Measurements from ENCODE around the gene TAC3.
"Not testable (repeated sequence)": the region's sequence is repeated elsewhere in the genome, so short reads cannot be mapped to it uniquely, and the experiment has no call there.

The TAC3 gene

DNA sequence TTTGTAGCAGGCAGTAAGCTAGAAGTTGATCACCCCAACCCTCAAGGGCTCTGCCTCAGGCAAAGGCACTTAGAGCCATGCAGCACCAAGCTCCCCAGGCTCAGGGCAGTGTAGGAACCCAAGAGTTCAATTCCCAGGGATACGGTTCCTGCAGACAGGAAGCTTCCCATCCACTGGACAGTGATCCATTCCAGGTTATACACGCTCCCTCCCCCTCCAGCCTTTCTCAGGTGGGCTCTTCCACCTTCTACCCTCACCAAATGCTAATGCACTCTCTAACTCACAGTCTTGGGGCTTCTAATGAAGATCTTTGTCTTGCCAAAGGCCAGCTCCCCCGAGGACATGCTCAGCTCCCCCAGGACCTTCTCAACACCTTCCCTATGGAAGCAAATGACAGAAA is 20.9 kb upstream of the TAC3 start:
- no peak for DNase-seq (ENCODE audit: low read depth in 2 of 2)

DNA sequence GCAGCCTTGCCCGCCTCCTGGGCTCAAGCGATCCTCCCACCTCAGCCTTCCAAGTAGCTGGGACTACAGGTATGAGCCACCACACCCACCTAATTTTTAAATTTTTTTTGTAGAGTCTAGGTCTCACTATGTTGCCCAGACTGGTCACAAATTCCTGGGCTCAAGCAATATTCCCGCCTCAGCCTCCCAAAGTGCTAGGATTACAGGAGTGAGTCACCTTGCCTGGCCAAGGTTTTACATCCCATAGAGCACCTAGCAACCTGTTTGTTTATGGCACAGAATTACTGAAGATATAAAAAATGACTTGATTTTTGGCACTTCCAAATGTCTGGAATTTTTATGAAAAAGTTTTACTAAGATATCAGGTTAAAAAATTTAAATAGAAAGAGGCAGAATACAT is 17.1 kb upstream of the TAC3 start:
- DNase-seq (ENCODE audit: low read depth in 2 of 2) = no peak

DNA sequence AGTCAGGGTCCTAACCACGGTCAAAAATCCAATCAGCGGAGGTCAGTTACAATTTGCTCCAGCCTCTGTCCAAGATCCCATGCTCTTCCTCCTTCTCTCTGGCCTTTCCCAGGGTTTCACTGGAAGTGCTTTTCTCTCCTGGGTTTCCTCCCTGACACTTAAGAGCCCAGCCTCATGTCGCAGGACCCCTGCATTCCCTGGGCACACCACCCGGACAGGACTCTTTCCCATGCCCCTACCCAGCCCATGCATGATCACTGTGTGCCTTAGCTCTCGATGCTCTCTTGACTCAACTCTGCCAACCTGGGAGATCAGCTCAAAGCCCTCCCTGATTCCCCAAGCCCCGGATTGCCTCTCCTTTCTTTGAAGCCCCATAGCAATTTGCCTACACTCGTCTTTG is 15.5 kb upstream of the TAC3 start:
- no peak for DNase-seq (ENCODE audit: low read depth in 2 of 2)

DNA sequence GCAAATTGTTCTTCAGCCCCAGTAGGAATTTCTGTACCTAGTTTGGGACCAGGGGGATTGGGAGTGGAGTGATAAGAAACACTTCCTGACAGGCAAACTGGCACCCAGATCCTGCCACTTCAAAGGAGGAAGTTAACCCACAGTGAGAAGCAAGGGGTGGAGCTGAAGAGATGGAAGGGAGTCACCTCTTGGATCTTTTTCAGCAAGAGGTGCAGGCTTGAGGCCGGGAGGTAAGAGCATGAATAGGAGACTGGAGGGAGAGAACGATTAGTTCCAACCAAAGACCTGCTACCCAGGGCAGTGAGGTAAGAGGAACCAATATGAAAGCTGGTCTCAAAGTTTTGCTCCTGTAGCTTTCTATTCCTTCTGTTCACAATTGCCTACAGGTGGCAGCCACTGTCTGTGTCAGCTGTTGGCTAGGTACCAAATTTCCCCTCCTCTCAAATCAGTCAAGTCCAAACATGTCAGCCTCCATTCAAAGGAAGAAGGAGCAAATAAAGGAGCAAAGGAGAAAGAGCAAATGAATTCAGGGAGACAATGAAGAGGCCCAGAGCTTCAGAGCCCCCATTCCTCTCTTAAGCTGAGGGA is 14.9 kb upstream of the TAC3 start:
- DNase-seq (ENCODE audit: low read depth in 2 of 2) = no peak

DNA sequence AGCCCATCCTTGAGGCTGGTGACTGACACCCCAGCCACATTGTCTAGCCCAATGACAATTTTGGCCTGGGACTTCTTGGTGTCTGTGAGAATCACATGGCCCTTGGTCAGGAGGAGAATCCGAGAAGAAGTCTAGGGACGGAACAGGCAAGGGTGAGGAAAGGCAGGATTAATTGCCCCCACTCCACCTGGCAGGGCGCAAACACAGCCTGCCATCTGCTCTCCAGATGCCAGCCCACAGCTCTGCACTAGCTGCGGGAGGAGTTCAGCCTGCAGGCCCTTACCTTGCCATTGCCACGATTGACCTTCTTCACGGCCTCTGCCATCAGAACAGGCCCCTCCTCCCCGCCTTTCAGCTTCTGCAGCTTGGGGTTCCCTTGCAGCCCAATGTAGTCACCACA is 13.1 kb upstream of the TAC3 start:
- DNase-seq (ENCODE audit: low read depth in 2 of 2) = no peak

DNA sequence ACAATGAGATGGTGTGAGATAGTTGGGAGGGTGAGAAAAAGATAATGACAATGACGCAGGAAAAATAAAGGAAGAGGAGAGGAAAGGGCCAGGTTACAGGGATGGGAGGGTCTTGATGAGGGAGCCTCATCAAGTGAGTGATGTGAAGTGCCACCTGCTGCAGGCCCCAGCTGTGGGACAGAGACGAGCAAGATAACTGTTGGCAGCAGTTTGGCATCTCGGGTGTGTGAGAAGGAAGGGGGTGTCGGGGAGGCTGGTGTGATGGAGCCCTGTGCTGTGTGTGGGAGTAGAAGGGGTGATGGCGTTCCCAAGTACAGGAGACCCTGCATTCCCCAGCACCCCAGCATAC is 11.4 kb upstream of the TAC3 start:
- no peak for DNase-seq (ENCODE audit: low read depth in 2 of 2)

DNA sequence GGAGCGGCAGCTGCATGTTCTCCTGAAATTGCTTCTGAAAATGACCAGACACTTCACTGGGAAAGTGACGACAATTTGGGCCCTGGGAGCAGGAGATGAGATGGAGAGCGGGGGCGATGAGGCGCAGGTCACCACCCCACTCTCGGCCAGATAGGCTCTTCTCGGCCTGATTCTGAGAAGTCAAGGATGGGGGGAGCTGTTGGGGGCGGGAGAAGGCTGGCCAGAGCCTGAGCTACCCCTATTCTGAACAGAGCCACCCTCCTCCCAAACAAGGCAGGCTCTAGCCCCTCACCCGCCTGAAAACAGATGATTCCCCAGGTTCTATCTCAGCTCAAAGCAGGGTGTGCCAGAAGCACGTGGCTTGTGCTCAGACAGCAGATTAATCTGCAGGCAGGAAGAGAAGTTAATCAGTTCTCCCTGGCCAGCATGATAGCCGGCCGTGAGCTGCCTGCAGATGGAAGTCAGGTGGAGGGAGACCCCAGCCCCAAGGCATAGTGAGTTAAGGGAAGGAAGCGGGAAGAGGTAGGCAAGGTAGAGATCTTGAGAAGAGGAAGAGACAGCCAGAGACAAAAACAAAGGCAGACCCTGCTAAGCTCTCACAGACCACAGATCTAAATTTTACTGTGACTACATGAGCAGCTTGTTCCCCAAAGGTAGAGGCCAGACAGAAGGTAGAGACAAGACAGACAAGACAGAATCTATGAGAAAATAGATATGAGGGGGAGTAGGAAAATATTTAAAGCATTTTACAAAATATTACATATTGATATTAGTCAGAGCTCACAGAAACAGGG is 10.9 kb upstream of the TAC3 start:
- no peak for DNase-seq (ENCODE audit: low read depth in 2 of 2)

DNA sequence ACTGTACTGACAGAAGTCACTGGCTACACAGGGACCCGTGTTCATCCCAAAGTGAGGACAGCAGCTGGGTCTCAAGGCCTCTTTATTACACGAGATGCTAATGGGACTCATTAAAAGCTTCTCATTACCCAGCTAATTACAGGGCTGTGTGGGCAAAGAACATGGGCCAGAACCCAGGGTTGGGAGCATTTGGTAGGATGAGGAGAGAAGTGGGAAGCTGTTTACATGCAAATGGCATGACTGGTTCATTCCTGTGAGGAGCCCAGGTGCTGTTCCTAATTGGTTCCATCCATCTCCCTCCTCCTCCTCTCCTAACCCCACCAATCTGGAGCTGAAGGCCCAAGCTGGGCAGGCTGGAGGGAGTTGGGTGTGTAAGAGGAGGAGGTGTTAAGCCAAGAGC is 8.9 kb upstream of the TAC3 start:
- DNase-seq (ENCODE audit: low read depth in 2 of 2) = no peak

DNA sequence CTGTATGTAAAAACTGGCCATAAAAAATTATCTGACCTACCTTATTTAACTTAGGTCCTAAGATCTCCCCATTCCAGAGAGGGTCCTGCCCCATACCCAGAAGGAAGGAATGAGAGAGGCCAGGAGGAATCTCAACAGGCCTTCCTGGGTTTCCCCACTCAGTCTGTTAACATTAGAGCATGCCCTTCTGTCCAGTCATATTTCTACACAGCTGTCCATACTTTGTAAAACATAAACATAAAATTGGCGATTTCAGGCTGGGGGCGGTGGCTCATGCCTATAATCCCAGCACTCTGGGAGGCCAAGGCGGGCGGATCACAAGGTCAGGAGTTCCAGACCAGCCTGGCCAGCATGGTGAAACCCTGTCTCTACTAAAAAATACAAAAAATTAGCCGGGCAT is 6.0 kb upstream of the TAC3 start:
- DNase-seq (ENCODE audit: low read depth in 2 of 2) = not testable (repeated sequence)

DNA sequence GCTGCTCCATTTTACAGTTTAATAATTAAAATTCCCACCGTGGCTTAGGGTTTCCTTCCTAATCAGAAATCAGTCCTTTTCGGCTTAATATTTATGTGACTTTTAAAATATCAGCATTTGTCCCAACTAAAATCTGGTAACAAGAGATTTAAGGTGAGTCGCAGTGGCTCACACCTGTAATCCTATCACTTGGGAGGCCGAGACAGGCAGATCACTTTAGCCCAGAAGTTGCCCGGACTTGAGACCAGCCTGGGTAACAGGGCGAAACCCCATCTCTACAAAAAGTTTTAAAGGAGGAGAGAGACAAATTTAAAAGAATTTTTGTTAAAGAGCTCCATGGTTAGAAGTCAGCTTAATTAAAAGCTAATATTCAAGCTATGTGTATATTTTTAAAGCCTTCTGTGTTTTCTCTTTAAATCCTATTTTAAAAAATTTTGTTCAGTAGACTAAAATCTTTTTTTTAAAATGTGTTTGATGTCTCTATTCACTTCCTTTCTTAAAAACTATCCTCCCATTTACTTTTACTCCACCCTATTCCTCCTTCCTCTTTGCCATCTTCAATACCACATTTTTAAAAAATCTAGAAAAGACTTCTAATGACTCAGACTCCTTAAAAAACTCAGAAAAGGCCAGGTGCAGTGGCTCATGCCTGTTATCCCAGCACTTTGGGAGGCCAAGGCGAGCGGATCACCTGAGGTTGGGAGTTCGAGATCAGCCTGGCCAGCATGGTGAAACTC is 3.8 kb upstream of the TAC3 start:
- no peak for DNase-seq (ENCODE audit: low read depth in 2 of 2)

DNA sequence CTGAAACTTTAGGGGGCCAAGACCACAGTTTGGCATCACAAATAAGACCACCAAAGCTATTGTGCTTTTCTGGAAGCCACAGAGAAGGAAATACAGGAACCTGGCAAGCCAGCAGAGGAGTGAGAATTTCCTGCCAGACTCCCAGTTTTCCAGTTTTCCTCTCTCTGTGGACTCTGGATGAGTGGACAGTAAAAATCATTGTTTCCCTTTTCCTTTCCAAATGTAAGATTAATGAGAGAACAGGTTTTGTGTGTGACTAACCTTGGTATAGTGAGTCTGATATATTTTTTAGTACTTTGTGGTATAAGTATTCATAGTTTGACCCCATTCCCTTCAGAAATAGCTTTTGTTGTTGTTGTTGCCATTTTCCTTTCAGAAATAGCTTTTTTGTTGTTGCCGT is 2.6 kb upstream of the TAC3 start:
- no peak for DNase-seq (ENCODE audit: low read depth in 2 of 2)

DNA sequence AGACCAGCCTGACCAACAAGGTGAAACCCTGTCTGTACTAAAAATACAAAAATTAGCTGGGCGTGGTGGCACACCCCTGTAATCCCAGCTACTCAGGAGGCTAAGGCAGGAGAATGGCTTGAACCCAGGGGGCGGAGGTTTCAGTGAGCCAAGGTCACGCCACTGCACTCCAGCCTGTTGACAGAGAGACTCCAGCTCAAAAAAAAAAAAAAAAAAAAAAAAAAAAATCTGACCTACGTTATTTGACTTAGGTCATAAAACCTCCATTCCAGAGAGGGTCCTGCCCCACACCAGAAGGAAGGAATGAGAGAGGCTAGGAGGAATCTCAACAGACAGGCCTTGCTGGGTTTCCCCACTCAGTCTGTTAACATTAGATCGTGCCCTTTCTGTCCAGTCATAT is 2.0 kb upstream of the TAC3 start:
- not testable (repeated sequence) for DNase-seq (ENCODE audit: low read depth in 2 of 2)

DNA sequence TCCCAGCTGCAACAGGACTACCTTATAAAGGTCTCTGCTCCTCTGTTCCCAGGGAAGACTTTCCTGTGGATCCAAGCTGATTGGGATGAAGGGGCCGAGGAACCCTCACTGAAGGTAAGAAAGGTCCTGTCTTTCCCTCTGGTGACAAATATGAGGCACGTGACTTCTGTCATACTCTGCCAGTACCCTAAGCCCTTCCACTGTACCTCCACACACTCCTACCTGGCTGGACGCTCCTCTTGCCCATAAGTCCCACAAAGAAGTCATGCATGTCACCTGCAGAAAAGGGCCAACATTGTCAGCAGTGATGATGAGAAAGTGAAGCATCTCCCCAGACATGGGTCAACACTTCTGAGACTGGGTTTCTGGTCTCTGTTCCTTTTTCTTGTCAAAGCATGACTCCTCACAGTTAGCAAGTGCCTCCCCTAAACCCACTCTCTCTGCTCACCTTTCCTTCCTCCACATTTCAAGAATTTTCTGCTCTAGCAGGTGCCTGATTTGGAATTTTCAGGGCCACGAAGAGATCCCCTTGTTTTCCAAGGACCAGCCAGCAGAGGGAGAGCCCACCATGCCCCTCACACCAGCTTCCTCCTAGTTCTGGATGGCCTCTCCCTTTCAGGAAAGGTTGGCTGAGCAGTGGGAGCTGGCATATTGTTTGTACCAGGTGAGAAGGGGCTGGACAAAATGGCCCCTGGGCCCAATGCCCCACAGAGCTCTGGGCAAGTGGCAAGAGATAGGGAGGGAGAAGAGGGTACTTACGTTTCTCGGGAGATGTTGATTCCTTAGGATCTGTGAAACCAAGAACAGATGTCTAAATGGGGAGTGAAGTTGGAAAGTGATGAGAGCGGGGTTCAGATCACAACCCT is 3.5 kb downstream of the TAC3 start:
- DNase-seq (ENCODE audit: low read depth in 2 of 2) = no peak

DNA sequence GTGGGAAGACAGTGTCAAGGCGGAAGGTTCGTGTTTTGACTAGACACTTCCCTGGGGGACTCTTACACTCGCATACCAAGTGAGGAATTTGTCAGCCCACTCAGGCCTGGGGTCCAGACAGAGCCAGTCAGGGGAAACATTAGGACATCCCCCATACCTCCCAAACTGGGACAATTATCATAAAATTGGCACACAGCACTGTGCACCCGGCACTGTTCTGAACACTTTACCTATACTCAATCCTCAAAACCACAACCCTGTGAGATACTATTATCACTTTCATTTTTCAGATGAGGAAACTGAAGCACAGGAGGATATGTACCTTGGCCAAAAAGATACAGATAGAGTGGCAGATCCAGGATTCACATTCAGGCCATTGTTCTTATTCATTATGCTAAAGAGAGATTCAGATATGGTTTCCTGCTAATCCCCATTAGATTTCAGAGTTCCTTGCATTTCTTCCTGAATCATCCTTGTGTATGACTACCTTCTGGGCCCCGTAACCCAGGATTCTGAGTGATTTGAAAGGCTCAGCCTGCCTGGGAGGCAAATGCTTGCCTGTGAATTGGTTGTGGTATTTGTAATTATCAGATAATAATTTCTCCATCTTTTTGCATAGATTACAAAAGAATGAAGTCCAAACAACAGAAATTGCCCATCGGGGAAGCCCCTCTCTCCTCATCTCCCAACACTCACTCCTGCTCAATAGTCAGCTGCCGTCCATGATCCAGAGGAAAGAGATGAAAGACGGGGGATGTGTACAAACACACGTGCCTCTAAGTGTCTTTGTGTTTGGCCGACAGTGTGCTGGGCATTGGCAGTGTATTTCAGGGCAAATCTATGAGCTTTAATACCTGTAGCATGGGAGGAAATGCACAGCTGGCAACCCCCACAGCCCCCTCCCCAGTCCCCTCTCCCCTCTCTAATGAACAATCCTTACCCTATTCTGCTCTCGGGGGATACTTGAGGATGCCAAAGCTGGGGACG is 4.6 kb downstream of the TAC3 start:
- no peak for DNase-seq (ENCODE audit: low read depth in 2 of 2)

DNA sequence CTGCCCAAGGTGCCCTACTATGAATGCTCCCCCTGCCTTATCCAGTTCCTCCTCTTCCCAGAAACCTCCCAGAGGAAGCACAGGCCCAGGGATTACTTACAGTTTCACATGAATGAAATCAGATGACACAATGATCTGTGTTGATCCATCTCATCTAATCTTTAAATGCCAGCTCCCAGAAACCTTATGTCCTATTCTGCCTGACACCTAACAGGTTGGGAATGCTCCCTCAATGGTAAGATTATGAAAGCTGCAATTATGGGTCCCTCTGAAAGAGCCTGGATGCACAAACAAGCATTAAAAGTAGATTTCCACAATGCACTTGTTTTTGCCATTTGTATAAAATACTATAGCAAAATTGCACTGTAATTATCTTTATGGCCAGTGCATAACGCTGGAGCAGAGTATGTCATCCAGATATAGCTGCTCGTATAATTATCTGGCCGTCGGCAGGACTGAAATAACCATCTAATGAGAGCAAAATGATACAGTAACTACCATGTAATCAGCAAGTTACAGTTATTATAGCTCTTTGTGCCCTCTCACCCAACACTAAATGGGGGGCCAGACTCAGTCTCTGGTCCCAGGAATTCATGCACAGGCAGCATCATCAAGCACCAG is 5.6 kb downstream of the TAC3 start:
- no peak for DNase-seq (ENCODE audit: low read depth in 2 of 2)

DNA sequence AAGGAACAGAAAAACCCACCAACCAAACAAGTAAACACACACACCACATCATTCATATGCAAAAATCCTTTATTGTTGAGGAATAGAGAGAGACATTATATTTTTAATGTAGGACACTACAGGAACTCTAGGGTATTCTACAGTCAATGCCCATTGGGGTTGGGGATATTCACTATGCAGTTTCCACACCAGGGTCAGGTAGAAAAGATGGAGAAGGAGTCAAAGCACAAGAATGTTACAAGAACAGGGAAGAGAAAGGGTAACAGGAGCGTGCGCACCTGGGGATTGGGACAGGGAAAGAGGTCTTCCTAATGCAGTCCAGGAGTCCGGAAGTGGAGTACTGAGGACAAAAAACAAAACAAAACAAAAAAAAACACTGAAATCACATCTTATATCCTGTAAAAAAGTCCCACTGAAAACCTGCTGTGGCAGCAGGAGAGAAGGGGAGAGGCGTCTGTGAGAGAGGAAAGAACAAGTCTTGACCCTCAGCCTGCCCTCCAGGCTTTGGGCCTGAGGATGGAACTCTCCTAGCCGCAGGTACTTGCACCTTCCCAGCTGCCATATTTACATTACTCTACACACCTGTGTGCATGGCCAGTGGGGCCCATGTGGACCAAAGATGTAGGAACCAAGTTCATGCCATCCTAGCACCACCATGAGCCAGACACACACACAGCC is 6.2 kb downstream of the TAC3 start:
- no peak for DNase-seq (ENCODE audit: low read depth in 2 of 2)

DNA sequence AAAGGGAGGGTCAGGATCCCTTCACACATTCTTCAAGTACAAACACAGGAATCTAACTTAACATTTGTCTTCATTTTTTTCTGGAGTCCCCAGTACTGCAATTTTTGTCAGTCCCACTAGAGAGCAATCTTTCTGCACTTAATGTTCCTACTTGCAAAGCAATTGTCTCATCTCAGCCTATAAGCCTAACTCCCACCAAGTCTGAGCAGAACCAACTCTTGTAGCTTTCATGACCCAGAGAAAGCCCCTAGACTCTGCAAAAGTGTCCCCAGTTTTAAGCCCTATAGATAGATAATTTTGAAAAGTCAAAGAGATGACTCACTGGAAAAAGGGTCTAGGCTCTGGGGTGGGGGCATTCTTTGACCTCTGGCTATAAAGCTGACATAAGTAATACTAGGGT is 8.2 kb downstream of the TAC3 start:
- no peak for DNase-seq (ENCODE audit: low read depth in 2 of 2)

DNA sequence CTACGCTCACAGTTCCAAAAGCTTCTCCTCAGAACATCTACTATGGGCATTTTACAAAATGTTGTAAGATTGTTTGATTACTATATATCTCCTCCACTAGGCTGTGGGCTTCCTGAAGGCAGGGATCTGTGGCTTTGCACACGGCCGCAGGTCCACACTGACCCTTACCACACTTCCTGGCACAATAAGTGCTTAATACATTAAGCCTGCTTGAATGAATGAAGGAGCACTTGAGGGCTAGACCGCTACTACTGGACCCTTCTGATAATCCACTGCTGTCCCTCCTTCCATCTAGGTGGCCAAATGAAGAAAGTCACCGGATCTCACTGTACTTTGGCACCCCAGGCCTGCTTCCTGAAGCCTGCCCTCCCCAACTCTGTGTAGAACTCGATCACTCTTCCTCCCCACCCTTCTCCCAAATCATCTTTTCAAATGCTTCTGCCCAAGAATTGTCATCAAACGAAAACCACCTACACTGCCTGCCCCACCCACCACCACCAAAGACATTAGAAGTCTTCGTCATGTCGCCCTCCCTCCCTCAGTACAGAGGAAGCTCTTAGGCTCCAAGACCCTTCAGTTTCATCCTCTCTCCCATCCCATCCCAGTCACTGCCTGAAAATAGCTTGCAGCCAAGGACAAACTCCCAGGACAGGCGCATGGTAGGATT is 9.4 kb downstream of the TAC3 start:
- no peak for DNase-seq (ENCODE audit: low read depth in 2 of 2)
